HG02763 (cell line): ENCODE measurements around the gene AUTS2.

ENCODE experiments used
- ATAC-seq: cut with Tn5 transposase; IDR thresholded peaks from one replicate; pipeline ENCODE4 v1.9.1; 2021; ENCODE audit warnings: mild to moderate bottlenecking, moderate library complexity; ENCODE audit not compliant: unreplicated experiment

Gene AUTS2

DNA sequence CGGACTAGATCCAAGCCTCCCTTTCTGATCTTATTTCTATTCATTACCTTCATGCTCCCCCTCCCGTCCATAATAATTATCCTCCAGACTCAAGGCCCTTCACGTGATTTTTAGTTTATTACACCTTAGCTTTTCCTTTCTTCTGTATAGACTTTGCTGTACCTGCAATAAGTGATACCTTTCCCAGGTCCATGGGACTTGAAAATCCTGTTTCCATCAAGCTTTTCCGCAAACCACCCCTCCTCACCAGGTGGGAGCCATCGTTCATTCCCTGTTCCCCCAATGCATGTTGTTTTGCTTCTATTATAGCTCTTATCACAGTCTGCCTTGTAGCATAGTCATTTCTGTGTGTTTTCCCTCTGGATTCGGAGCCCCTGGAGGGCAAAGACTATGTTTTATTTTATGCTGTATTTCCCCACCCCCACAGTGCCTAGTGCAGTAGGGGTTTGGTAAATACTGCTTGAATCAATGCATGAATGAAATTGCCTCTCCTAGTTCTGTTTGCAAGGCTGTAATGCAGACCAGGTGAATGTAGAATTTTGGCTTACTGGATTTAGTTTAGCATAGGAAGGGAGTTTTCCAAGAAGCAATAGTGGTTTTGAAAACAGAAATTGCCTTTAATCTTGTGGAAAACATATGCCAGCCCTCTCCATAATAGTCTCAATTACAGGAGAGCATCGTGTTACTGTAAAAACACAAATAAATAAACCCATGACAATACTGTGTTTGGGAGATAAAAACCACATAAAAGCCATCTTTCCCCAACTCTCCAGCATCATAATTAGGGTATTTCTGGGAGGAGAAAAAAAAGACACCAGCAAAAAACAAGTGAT lies 213.4 kb downstream of the AUTS2 start:
- no peak for ATAC-seq

DNA sequence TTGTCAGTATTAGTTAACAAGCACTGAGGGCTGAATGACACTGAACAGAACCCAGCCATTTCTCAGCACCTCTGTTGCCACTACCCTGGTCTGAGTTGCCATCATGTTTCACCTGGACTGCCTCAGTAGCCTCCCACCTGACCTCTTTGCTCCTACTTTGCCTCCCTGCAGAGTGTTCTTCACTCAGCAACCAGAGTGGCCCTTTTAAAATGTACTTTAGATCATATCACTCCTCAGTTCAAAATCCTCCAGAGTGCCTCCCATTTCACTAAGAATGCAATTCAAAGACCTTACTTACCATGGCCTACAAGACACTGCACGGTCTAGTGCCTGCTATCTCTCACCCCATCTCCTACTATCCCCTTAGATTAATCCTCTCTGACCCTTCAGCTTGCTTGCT lies 214.5 kb downstream of the AUTS2 start:
- ATAC-seq = no peak

DNA sequence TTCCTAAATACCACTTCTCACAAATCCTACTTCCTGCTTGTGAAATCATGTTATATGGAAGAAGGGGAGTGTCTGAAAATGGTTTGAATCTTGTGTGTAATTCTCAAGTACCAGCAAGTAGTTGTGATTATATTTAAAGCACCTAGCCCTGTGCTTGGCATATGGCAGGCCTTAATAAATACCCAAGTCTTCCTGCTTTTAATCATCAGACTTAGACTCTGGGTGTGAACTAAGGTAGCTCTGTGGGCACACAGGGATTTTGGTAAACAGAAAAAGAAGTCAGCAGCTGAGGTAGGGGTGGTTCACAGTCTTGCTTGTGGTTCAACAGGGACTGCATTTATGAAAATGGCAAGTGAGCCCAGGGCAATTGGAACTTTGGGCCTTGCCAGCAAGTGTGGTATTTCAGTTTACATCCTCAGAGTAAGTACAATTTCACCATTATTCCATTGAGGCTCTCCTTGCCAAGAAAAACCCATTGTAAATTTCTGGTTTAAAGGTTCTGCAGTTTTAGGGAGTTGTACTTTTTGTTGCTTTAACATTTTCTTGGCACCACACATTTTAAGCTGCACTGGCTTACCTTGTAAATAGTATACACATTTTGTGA lies 215.5 kb downstream of the AUTS2 start:
- ATAC-seq = no peak

DNA sequence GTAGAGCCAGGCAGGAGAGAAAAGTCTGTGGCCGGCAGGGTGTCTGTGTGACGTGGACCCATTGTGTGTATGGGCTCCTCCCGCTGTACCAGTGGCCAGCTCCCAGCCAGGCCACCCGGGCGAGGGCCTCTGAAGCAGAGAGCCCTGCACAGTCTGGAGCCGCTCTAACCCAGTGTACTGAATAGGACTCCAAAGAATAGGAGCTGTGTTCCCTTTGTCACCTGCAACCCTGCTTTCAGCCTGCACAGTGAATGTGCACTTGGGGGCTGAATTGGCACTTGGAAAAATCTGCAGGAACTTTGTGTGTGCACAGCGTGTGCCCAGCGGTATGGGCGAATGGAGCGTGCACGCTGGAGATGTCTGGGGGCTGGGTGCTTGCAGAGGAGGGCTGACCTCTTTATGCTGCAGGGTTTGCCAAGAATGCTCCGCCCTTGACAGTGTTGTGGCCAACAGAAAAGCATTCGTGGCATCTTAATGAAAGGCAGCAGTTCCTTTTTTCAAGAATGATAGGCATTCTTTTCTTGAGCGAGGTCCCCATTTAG lies 216.2 kb downstream of the AUTS2 start:
- no peak for ATAC-seq

DNA sequence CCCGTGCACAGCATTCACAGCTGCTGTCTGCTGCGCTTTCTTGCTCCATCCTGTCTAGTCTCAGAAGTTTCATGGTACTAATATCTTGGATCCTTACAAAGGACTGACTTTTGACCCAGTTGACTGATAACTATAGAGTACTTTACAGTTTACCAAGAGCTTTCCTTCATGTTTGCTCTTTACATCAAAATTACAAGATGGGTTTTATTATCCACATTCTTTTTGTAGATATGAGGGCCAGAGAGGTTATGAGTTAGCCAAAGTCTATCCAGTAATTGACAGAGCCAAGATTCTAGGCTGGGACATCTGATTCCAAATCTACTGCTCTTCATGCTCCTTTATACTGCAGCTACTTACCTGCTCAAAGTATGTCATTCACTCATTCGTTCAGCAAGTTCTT lies 218.2 kb downstream of the AUTS2 start:
- no peak for ATAC-seq

DNA sequence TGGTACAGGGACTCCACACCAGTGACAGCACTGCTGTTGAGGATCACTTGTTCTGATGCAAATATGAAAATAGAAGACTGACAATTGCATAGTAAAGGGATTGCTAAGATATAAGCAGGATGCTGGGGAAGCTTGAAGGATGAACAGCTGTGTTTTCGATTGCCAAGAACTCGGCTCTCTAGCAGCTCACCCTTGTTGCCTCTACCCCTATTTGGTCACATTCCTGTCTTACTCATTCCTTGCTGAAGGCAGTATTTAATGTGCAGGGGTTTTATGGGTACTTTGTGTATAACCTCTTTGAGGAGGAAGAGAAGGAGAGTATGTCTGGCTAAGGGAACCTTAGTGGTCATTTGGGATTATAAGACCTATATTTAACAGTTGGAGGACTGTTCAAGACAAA lies 218.8 kb downstream of the AUTS2 start:
- no peak for ATAC-seq

DNA sequence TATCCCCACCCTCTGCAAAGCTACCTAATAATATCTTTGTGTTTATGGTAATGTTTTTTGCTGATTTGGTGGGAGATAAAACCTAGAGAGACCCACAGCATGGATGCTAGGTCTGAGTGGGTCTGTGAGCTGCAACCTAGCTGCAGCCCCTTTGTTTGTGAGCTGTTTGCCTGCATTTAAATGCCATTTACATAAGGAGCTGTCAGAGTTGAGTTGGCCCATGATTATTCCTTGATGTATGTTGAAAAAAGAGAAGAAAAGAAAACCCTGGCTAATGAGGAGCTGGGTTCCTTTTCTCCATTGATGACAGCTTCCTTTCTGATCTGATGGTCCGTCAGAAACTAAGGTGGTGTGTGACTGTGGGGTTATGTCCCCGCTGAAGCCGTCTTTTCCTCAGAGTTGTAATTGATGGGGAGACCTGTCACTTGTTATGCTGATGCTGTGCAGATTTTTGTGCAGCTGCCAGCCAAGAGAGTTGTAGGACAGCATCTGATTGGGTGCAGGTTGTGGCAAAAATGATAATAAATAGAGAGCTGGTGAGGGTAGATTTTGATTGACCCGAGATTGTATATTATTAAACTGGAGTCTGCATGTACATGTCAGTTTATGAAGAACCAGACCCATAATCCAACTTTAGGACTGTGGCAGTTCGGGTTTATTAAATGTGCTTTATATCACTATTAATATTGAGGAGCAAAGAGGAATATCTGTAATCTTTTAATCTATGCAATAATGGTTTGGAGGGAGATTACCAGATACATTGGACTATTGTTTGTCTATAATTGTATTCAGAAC lies 219.8 kb downstream of the AUTS2 start:
- ATAC-seq = no peak

DNA sequence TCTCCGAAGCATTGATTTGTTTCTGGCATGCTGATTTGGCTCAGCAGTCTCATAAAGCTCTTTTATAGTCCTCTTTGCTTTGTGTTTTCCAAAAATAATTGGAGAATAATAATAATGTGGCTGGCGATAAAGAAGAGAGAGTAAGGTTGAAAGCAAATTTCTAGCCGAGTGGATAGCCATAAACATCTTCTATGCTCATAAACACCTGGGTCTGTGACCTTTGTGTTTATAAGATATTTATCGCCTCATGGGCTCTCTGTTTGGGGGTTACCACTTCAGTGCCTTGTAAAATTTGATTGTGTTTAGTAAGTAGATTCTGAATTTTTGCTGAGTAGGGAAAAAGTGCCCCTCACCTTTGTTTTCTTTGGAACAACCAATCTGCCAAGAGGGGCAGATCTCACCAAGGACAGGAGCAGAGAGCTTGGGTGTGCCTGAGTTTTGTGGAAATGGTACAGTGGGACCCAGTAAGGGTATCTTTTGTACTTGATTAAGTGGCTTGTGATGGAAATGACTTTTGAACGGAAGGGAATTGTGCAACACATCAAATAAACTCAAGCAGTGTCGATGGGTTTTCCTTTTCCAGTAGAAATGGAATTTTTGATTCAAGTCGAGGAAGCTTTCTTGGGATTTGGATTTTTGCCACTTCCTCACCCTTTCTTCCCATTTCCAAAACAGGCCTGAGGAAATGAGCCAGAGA lies 220.5 kb downstream of the AUTS2 start:
- ATAC-seq = no peak

DNA sequence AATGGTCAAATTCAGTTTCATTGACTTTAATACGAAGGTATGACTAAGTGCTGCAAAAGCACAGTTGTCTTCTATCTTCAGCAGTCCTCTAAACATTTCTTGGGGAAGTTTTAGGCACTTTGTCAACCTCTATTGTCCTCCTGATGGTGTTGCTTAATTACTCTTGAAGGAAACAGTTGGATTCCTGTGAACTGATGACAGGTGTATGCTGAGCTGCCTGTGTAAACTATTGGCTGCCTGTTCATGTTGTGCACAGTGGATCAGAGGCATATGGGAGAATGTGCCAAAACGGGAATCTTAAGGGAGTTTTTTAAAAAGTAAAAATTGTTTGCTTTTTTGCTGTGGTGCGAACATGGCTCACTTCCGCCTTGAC lies 221.0 kb downstream of the AUTS2 start:
- no peak for ATAC-seq

DNA sequence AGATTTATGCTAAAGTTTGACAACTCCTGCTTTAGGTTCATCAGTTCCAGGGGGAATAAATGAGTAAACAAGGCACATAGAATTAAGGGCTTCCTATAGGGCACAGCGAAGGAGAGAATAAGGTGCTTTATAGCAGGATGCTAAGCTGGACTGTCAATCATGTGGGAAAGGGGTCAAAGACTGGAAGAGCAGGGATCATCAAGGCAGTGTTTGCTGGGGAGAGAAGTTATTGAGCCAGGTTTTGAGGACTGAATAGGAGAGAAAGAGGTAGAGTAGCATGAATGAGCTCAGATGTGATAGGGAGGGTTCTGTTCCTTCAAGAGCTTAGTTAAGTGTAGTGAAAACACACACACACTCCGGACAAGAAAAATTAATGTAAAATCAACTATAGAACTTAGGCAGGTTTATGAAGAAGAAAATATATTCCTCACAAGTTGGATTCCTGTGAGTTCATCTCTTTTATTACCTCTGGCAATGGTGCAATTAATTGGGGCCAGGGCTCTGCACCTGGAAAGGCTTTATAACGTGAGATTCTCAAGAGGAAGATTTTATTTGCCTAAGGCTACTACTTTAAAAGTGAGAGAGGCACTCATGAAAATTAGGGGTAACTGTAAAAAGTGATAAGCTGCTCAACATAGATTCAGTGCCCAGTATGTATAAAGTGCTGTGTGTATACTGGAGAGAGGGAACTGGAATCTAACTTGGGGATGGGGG lies 222.4 kb downstream of the AUTS2 start:
- ATAC-seq = no peak

DNA sequence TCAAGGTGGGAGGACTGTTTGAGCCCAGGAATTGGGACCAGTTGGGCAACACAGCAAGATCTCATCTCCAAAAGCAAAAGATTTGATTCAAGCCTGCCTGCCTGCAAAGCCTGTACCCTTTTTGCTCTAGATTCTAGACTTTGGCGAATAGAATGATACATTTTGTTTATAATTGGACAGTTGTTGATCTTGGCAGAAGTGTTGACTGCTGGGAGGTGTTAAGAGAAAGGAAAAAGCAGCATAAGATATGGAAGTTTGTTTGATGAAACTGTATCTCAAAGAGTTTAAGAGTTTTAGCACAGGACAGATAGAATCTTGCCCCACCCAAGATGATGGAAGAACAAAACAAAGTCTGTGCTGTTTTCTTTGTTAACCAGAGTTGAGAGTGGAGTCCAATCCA lies 224.1 kb downstream of the AUTS2 start:
- no peak for ATAC-seq

DNA sequence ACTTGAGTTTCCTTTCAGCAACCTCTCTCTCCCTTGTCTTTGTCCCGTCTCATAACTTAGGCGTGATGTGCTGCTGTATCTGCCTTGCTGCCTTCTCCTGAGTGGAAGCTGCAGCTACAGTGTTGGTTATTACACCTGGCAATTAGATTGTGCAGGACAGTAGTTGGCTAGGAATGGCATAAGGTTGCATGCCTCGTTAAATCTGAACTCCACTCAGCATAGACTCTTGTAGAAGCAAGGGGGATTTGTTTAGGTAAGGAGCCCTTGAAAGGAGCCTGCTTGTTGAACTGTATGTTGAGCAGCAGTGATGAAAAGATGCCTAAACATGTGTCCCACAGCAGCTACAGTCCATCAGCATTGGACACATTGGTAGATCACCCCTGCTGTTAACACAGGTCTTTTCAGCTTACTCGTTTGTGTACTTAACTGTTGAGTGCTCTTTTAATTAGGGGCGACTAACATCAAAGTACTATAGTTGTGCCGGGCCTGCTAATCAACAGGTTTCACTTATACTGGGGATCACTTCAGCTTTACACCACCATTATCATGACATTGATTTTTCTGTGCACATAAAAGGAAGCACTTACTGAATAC lies 225.0 kb downstream of the AUTS2 start:
- ATAC-seq = no peak

DNA sequence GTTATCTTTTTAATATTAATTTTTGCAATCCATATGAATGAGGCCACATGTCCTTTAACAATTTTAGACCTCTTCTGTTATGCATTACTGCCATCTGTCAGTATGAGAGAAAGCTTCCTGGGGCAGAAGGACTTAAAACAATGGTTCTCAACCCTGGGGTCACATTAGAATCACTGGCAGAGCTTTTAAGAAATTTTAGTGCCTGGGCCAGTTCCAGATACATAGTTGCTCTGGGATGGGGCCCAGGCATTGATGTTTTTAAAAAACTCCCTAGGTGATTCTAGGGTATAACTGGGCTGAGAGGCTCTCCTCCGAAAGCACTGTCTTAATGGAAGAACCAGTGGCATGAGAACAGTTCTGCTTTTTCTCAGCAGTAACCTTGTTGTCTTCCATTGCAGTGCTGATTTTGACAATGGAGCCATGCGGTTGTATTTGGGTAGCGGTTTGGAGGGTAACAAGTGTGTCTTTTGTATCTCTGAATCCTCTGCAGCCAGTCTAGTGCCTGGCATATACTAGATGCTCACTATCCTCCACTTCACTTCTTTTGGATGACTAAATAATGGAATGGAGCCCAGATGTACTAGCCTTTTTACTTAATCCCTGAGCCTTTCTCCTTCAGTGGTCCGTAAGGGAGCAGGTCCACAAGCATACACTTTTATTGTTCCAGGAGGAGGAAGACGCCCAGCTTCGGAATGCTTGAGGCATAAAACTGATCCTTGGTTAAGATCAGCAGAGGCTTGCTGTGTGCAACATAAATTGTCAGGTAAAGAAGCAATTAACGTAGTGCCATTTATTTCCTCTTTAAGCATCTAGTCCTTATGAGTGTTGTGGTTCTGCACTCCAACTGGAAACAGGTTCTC lies 227.1 kb downstream of the AUTS2 start:
- ATAC-seq = no peak

DNA sequence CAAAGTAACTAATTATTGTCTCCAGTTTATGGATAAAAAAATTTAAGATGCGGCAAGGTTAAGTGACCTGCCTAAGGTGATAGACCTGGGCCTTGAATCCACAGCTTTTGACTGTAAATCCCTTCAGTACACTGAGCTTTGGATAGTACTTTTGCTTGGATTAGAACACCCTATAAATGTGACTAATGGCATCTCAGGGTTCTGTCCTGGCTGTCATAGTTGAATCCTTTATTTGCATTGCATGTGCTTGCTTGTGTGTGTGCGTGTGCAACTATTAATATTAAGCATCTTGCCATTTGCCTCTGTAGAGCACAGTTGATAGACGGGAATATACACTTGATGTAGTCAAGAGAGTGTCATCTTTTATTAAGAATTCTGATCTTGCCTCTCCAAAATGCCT lies 228.0 kb downstream of the AUTS2 start:
- ATAC-seq = no peak

DNA sequence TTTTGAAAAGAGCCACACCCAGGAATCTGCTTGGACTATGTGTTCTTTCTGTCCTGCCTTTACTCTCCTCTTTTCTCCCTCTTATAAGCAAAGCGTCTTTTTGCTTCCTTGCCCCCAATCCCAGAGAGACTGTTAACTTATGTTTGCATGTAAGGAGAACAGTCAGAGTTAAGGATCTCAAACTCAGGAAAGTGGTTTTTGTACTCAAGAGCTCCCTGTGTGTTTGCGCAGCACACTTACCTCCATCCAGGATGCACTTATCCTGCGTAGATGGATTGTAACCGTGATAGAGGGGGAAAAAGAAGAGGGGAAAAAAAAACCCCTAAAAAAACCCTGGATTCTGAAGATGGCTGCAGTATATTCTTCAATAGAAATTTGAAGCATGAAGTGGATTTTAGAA lies 228.9 kb downstream of the AUTS2 start:
- no peak for ATAC-seq

DNA sequence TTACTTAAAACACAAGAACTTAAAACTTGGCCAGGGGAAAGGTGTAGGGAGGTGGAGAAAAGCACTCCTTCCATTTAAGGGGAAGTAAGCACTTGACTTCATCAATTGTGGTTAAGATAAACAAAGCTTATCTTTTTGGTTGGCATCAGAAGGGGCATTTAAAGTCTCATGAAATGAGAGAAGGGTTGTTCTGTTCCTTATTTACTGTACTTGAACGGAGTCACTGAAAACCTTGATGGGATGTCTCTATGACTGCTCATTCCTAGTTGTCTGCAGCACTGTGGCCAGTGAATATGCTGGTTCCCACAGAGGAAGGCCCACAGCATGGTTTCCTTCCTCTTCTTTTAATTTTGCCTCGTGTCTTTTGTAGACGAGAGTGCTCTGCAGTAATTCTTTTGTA lies 229.3 kb downstream of the AUTS2 start:
- ATAC-seq = no peak

DNA sequence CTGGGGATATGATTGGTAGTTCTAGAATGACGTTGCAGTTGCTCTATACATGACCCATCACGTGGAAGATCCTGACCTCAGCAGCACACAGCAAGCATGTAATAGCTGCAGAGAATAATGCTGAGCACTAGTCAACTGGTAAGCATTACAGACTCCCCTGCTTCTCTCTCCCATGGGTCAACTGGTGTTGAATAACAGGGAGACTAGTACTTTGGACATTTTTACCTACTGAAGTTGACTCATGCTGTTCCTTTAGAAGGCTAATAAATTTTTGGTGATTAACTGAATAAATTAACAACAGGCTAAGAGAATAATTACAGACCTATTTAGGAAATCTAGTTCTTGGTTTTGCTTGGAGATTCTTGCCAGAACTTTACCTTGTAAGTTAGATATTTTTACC lies 234.1 kb downstream of the AUTS2 start:
- no peak for ATAC-seq

DNA sequence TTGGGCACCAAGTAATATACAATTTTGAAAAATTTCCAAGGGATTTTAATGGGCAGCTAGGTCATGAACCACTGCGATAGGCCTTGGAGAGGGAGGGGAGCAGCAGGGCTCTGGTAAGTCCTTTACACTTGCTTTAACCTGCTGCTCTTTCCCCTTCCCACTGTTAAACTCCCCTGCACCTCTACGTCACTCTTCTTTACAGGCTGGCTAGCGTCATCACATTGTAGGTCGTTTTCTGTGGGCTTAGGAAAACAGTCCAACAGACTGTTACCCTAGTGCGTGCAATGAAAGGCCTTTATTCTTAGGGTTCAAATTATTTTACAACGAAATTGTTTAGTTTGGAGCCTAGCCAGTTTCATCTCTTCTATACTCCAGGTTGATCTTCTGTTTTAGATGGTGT lies 235.7 kb downstream of the AUTS2 start:
- no peak for ATAC-seq

DNA sequence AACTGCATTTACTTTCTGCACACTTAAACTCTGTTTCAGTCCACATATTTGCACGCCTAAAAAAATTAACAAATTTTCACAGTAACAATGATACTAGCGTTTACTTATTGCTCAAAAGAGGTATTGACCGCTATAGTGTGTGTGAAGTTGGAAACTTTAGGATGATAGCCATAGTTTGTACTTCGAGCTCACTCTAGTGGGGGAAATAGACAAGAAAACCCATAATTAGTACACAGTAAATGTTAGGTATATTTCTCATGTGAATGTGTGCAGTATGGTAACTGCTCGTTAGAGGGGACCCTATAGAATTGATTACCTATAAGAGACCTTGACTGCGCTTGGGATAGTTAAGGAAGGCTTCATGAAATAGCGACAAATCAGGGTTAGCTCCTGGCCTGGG lies 238.4 kb downstream of the AUTS2 start:
- no peak for ATAC-seq
